ENCODE measurements around the gene FOXD1. TPM values are rescaled to one million over a fixed set of nuclear protein-coding genes. Genes with fewer than 3 reads are reported as not detected.

The FOXD1 gene
- polyA plus RNA-seq, 1 of the 3 experiments (the other 2 are of a cell fraction) = 73.9 TPM

DNA sequence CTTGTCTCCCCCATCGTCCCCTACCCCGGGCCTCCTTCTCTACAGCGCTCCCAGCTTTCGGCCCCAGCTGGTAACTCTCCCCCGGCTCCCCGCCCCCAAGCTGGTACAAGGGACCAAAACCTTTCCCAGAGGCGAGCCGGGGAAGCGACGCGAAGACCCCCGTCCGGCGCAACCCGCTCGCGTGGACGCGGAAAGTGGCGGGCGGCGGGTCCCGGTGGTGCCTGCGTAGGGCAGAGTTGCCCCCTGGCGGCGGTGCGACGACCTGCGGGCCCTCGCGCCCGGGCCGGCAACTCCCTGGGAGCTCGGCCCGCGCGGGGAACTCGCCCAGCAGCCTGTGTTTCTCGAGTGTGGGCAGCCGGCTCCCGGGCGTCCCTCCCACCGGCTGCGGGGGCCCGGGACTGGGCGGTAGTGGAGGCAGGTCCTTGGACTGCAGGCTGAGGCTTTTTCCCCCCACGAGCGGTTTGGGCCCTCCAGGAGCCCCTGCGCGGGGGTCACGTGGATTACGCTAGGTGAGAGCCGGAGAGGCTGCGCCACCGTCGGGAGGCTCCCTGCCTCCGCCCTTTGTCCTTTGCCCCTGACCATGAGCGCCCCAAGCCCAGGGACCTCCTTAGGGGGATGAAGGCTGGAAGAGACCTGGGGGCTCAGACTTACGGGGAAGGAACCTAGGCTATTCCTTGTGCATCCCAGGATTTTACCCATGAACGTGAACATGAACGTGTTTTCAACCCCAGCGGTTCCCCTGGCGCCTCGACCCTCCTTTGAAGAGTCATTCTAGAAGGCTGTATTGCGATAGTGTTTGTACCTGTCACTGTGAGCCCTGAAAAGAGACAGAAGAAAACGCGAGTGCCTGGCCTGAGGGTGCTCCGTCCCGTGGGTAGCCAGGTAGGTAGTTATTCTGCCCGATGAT lies 2.9 kb upstream of the FOXD1 start (continued):
- TF ChIP-seq, protein P1, sequence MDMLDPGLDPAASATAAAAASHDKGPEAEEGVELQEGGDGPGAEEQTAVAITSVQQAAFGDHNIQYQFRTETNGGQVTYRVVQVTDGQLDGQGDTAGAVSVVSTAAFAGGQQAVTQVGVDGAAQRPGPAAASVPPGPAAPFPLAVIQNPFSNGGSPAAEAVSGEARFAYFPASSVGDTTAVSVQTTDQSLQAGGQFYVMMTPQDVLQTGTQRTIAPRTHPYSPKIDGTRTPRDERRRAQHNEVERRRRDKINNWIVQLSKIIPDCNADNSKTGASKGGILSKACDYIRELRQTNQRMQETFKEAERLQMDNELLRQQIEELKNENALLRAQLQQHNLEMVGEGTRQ (IDR thresholded peaks at IDR 0.05; ENCODE audit: borderline replicate concordance, low read depth, low read length) = no peak
- no peak for TF ChIP-seq RFX5 (IDR thresholded peaks at IDR 0.05; ENCODE audit: low read length)
- TF ChIP-seq PBX3 (IDR thresholded peaks at IDR 0.05) = no peak
- peak; percentile 66 for TF ChIP-seq SMC3 (IDR thresholded peaks at IDR 0.05; ENCODE audit: low read depth, low read length)
- TF ChIP-seq, protein P2, sequence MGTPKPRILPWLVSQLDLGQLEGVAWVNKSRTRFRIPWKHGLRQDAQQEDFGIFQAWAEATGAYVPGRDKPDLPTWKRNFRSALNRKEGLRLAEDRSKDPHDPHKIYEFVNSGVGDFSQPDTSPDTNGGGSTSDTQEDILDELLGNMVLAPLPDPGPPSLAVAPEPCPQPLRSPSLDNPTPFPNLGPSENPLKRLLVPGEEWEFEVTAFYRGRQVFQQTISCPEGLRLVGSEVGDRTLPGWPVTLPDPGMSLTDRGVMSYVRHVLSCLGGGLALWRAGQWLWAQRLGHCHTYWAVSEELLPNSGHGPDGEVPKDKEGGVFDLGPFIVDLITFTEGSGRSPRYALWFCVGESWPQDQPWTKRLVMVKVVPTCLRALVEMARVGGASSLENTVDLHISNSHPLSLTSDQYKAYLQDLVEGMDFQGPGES (IDR thresholded peaks at IDR 0.05; ENCODE audit: low read depth, low read length) = no peak

GRCh38 chr5:73450672-73451223 lies 2.2 kb upstream of the FOXD1 start:
- no peak for DNase-seq
- Histone ChIP-seq H3K9me2 (no peaks in the 10 kb centered on the region), H3K4me2 (peak overlapping the region; percentile 95), H3K4me1 (ENCODE audit: control insufficient read depth in 1 of 2, insufficient read depth in 2 of 2, low read depth in 1 of 2, low read length in 1 of 2) (peaks cover 10 to 12% of the 10 kb centered on the region in 2 experiments; a peak in 1 of 4 replicates), H3K79me2 (ENCODE audit: insufficient read depth) (peaks cover 32% of the 10 kb centered on the region), H3K36me3 (replicated peaks in 1 of 2; ENCODE audit: control insufficient read depth in 1 of 2, insufficient read depth in 2 of 2, low read length in 1 of 2) (peaks cover 9 to 11% of the 10 kb centered on the region in 2 experiments), H3K9ac (peak overlapping the region; percentile 60), H3K27ac (ENCODE audit: low read depth in 2 of 2, low read length in 1 of 2) (peak overlapping the region; percentile 53 to 93; a peak in 2 of 4 replicates), H3F3A (replicated peaks; ENCODE audit: insufficient read depth) (peaks cover 36% of the 10 kb centered on the region), H3K27me3 (ENCODE audit: insufficient read depth) (no peaks in the 10 kb centered on the region), H4K20me1 (ENCODE audit: insufficient read depth) (peaks cover 11% of the 10 kb centered on the region), H2AFZ (ENCODE audit: low read depth) (peak overlapping the region; percentile 75), H3K9me3 (no peaks in the 10 kb centered on the region), H3K4me3 (ENCODE audit: low read depth in 2 of 2, low read length in 1 of 2) (peak overlapping the region; percentile 53 to 74)
- WGBS (ENCODE audit: low lambda C conversion rate) = 7% methylated on average over 25 of the region's 27 CpGs
- CTCF ChIA-PET = interaction anchor here (0.6 to 2.9 kb wide), 61 partner anchors 9 to 1233 kb away, joined by 3 to 42 read pairs (median 5); partner anchors contain the start of genes BTF3 and FCHO2
- TF ChIP-seq, protein P3, sequence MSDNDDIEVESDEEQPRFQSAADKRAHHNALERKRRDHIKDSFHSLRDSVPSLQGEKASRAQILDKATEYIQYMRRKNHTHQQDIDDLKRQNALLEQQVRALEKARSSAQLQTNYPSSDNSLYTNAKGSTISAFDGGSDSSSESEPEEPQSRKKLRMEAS (IDR thresholded peaks at IDR 0.05; ENCODE audit: low read depth) = peak; percentile 5; the same call in 1 of the 2 replicates
- TF ChIP-seq MEF2A (IDR thresholded peaks at IDR 0.05; ENCODE audit: borderline replicate concordance, low read depth) (no peak; the same call in 1 of the 2 replicates), FOSL2 (IDR thresholded peaks at IDR 0.05; ENCODE audit: borderline replicate concordance, low read depth) (0 out of 2 replicates have a peak, but pooled peaks have one; percentile 6)
- POLR2A ChIA-PET = no interaction called here

All from SK-N-SH (cell line).